ENCODE measurements around the gene TRUB2. TPM values are rescaled to one million over a fixed set of nuclear protein-coding genes. Genes with fewer than 3 reads are reported as not detected.

Gene TRUB2, protein sequence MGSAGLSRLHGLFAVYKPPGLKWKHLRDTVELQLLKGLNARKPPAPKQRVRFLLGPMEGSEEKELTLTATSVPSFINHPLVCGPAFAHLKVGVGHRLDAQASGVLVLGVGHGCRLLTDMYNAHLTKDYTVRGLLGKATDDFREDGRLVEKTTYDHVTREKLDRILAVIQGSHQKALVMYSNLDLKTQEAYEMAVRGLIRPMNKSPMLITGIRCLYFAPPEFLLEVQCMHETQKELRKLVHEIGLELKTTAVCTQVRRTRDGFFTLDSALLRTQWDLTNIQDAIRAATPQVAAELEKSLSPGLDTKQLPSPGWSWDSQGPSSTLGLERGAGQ
- 10 to 100 TPM; 12.5 to 18.8 TPM for polyA plus RNA-seq

DNA sequence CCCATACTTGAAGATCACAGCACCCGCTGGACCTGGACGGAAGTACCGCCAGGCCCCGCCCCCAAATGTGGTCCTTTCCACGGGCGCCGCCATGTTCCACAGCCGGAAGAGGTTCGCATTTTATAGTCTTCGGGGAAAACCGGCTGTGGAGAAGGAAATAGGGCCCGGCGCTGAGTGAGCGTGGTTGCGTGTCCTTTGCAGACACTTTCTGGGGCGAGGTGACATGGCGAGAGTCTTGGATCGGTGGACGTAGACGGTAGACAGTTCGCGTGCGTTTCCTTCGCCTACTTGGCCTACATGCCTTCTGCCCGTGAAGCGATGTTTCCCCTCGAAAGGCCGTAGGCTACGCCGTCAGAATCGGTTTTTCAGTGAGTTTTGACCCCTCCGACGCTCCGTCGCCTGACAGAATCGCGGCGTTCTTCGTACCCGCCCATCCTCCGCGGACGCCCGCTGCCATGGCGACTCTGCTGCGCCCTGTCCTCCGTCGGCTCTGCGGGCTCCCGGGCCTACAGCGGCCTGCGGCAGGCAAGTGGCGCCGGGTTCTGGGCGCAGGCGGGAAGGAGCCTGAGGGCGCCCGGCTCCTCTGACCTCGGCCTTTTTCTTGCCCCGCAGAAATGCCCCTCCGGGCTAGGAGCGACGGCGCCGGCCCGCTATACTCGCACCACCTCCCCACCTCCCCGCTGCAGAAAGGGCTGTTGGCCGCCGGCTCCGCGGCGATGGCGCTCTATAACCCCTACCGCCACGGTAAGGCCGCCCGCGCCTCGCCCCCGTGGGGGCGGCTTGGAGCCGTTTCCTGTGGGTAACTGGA, at the start of gene TRUB2, which contains the start of gene COQ4:
Gene TRUB2, minus strand, starts transcription at position 44 of the 808 bp plus-strand sequence. Its CDS starts 39 bp downstream, at position 5.
Gene COQ4, plus strand, starts transcription at position 436 of the 808 bp plus-strand sequence. Its CDS starts 20 bp downstream, at position 456.
- WGBS, 2 donors, result 0% methylated on average over 79 to 83 of the region's 83 CpGs
- peak within 1 kb of the TSS; percentile 93 to 99 for H3K4me3 ChIP-seq (ENCODE audit: low read depth in 1 of 2, low read length in 2 of 2)
- H3K4me1 ChIP-seq (ENCODE audit: control insufficient read depth in 2 of 2, insufficient read depth in 2 of 2, low read length in 1 of 2), result peaks cover 0 to 8% of the 10 kb centered on the region in 2 donors
- H3K9me3 ChIP-seq (ENCODE audit: control insufficient read depth in 2 of 2, insufficient read depth in 1 of 2, low read depth in 1 of 2, low read length in 1 of 2), result no peaks in the 10 kb centered on the region
- peak within 1 kb of the TSS; percentile 95 to 100 for H3K27ac ChIP-seq (ENCODE audit: low read depth in 2 of 2, low read length in 1 of 2)
- H3K27me3 ChIP-seq (ENCODE audit: control insufficient read depth in 1 of 2, insufficient read depth in 2 of 2, low read length in 2 of 2), result no peaks in the 10 kb centered on the region
- peaks cover 3% of the 10 kb centered on the region in 2 donors for H3K36me3 ChIP-seq (ENCODE audit: control insufficient read depth in 2 of 2, insufficient read depth in 2 of 2, low read length in 1 of 2)

DNA sequence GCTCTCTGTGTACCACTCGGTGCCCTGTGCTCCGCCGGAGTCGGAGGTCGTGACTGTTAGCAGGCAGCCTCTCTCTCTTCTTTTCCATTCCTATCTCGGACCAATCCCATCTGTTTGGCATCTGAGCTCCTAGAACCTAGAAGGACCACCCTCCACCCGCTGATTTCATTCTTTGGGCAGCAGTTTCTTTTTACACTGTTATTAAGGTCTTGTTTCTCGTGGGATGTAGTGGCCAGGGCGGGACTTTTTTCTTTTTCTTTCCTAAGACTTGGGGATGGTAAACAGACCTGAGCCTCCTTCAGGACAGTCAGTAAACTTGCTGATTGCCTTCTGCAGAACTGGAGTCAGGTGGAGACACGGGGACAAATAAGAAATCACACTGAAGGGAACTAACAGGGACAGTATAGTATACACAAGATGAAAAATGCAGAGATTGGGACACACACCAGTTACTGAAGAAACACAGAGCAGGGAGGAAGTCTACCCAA, 49.4 kb upstream of the TRUB2 start:
- Histone ChIP-seq H3K27me3 (ENCODE audit: control insufficient read depth in 1 of 2, insufficient read depth in 2 of 2, low read length in 2 of 2) (no peaks in the 10 kb centered on the region), H3K27ac (ENCODE audit: low read depth in 2 of 2, low read length in 1 of 2) (peak overlapping the region; percentile 80 to 99), H3K4me3 (ENCODE audit: low read depth in 1 of 2, low read length in 2 of 2) (peak overlapping the region; percentile 68 to 91), H3K9me3 (ENCODE audit: control insufficient read depth in 2 of 2, insufficient read depth in 1 of 2, low read depth in 1 of 2, low read length in 1 of 2) (no peaks in the 10 kb centered on the region), H3K36me3 (ENCODE audit: control insufficient read depth in 2 of 2, insufficient read depth in 2 of 2, low read length in 1 of 2) (peaks cover 0 to 3% of the 10 kb centered on the region in 2 donors), H3K4me1 (ENCODE audit: control insufficient read depth in 2 of 2, insufficient read depth in 2 of 2, low read length in 1 of 2) (peaks cover 0 to 8% of the 10 kb centered on the region in 2 donors)
- 0% methylated on average over 10 of the region's 10 CpGs for WGBS, 2 donors

DNA sequence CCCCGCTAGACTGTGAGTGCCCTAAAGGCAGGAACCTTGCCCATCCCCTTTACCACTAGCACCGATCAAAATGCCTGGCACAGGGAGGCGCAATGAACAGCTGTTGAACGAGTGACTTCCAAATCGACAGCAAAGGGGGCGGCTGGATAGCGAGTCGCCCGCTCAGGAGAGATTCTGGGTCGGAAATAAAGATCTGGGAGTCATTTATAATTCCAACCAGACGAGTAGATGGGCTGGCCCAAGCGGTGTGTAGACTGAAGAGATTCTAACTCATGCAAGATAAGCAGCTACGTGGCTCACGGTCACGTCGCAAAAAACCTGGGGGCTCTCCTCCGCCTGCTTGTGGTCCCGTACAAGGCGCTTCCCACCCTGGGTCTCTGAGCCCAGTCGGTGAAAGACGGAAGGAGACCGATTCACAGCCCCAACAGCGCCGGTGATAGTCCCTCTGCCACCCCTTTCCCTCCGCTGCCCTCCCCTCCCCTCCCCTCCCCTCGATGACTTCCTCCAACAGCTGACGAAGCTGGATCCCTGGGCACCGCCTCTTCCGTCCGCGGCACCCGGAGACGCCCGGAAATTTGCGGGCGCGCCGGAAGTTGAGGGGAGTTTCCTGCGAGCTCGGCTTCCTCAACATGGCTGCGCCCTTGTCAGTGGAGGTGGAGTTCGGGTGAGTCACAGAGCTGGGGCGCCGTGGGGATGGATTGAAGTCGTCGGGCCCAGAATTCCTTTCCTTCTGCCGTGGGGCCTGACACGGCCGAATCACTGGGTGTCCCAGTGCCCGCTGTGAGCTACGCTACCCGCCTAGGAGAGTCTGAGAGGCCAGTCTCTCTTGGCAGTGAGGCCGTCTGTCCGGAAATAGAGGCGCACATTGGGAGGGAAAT, 48.7 kb upstream of the TRUB2 start, which contains the start of gene URM1:
Gene URM1, plus strand, starts transcription at position 623 of the 878 bp plus-strand sequence. Its CDS starts 7 bp downstream, at position 630.
- H3K9me3 ChIP-seq (ENCODE audit: control insufficient read depth in 2 of 2, insufficient read depth in 1 of 2, low read depth in 1 of 2, low read length in 1 of 2), result no peaks in the 10 kb centered on the region
- peak within 1 kb of the TSS; percentile 68 to 91 for H3K4me3 ChIP-seq (ENCODE audit: low read depth in 1 of 2, low read length in 2 of 2)
- H3K27ac ChIP-seq (ENCODE audit: low read depth in 2 of 2, low read length in 1 of 2), result peak within 1 kb of the TSS; percentile 97 to 100
- peaks cover 0 to 8% of the 10 kb centered on the region in 2 donors for H3K4me1 ChIP-seq (ENCODE audit: control insufficient read depth in 2 of 2, insufficient read depth in 2 of 2, low read length in 1 of 2)
- no peaks in the 10 kb centered on the region for H3K27me3 ChIP-seq (ENCODE audit: control insufficient read depth in 1 of 2, insufficient read depth in 2 of 2, low read length in 2 of 2)
- peaks cover 0 to 3% of the 10 kb centered on the region in 2 donors for H3K36me3 ChIP-seq (ENCODE audit: control insufficient read depth in 2 of 2, insufficient read depth in 2 of 2, low read length in 1 of 2)
- WGBS, 2 donors, result 0 to 1% methylated on average over 53 to 55 of the region's 55 CpGs

DNA sequence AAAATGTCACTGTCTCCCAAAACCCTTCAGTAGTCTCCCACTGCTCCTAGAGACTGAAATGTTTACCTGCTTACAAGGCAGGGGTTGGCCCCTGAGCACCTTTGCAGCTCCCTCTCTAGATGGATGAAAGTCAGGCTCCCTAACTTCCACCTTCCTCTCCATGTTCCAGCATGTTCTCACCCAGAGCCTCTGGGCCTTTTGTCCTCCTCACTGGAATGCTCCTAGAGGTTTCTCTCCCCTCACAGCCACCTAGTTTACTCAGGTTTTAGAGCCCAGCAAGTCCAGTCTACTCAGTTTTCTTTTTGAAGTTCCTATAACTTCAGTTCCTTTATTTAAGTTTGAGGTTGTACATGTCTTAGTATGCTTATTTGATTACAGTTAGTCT, 48.1 kb upstream of the TRUB2 start:
- no peaks in the 10 kb centered on the region for H3K9me3 ChIP-seq (ENCODE audit: control insufficient read depth in 2 of 2, insufficient read depth in 1 of 2, low read depth in 1 of 2, low read length in 1 of 2)
- H3K4me1 ChIP-seq (ENCODE audit: control insufficient read depth in 2 of 2, insufficient read depth in 2 of 2, low read length in 1 of 2), result peaks cover 0 to 8% of the 10 kb centered on the region in 2 donors
- peaks cover 0 to 3% of the 10 kb centered on the region in 2 donors for H3K36me3 ChIP-seq (ENCODE audit: control insufficient read depth in 2 of 2, insufficient read depth in 2 of 2, low read length in 1 of 2)
- no peaks in the 10 kb centered on the region for H3K27me3 ChIP-seq (ENCODE audit: control insufficient read depth in 1 of 2, insufficient read depth in 2 of 2, low read length in 2 of 2)
- peak overlapping the region; percentile 97 to 100 for H3K27ac ChIP-seq (ENCODE audit: low read depth in 2 of 2, low read length in 1 of 2)
- H3K4me3 ChIP-seq (ENCODE audit: low read depth in 1 of 2, low read length in 2 of 2), result peak overlapping the region; percentile 64 to 68

DNA sequence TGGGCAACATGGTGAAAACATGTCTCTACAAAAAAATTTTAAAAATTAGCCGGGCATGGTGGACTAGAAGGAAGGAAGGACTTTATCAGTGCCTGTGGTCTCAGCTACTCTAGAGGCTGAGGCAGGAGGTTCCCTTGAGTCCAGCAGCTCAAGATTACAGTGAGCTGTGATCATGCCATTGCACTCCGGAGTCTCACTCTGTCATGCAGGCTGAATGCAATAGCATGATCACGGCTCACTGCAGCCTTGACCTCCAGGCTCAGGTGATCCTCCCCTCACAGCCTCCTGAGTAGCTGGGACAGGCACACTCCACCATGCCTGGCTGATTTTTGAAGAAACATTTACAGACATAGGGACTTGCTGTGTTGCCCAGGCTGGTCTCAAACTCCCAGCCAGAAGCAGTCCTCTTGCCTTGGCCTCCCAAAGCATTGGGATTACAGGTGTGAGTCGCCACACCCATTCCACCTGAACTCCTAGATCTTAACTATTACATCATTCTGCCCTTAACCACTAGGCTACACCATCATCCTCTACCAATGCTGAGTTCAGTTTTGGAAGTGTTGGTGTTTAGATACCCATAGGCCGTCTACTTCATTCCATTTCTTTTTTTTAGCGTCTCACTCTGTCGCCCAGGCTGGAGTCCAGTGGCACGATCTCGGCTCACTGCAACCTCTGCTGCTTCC, 46.9 kb upstream of the TRUB2 start:
- Histone ChIP-seq H3K4me1 (ENCODE audit: control insufficient read depth in 2 of 2, insufficient read depth in 2 of 2, low read length in 1 of 2) (peaks cover 0 to 8% of the 10 kb centered on the region in 2 donors), H3K36me3 (ENCODE audit: control insufficient read depth in 2 of 2, insufficient read depth in 2 of 2, low read length in 1 of 2) (peaks cover 0 to 3% of the 10 kb centered on the region in 2 donors), H3K4me3 (ENCODE audit: low read depth in 1 of 2, low read length in 2 of 2) (no peak overlapping the region), H3K27ac (ENCODE audit: low read depth in 2 of 2, low read length in 1 of 2) (no peak overlapping the region), H3K27me3 (ENCODE audit: control insufficient read depth in 1 of 2, insufficient read depth in 2 of 2, low read length in 2 of 2) (no peaks in the 10 kb centered on the region), H3K9me3 (ENCODE audit: control insufficient read depth in 2 of 2, insufficient read depth in 1 of 2, low read depth in 1 of 2, low read length in 1 of 2) (no peaks in the 10 kb centered on the region)
- WGBS, 2 donors, result 91 to 92% methylated on average over 9 of the region's 9 CpGs

DNA sequence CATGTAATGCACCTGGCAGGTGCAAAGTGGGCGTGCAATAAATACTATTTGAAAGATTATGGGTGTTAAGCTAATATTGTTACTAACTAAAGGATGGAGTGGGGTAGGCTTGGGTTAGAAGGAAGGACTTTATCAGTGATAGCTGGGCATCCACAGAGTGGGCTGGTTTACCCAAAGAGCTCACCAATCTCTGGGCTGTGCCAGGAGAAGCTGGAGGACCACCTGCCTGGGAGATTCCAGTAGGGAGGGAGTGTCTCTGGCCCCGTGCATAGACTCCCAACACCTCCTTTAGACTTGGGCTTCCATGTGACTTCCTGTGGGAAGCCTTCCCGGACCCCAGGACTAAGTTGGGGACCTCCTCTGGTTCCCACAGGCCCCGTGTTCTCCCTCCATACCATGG, 43.3 kb upstream of the TRUB2 start:
- Histone ChIP-seq H3K27ac (ENCODE audit: low read depth in 2 of 2, low read length in 1 of 2) (no peak overlapping the region), H3K9me3 (ENCODE audit: control insufficient read depth in 2 of 2, insufficient read depth in 1 of 2, low read depth in 1 of 2, low read length in 1 of 2) (no peaks in the 10 kb centered on the region), H3K4me1 (ENCODE audit: control insufficient read depth in 2 of 2, insufficient read depth in 2 of 2, low read length in 1 of 2) (peaks cover 3 to 11% of the 10 kb centered on the region in 2 donors), H3K4me3 (ENCODE audit: low read depth in 1 of 2, low read length in 2 of 2) (no peak overlapping the region), H3K27me3 (ENCODE audit: control insufficient read depth in 1 of 2, insufficient read depth in 2 of 2, low read length in 2 of 2) (no peaks in the 10 kb centered on the region), H3K36me3 (ENCODE audit: control insufficient read depth in 2 of 2, insufficient read depth in 2 of 2, low read length in 1 of 2) (peaks cover 0 to under 1% of the 10 kb centered on the region in 2 donors)
- 83 to 84% methylated on average over 4 of the region's 4 CpGs for WGBS, 2 donors

DNA sequence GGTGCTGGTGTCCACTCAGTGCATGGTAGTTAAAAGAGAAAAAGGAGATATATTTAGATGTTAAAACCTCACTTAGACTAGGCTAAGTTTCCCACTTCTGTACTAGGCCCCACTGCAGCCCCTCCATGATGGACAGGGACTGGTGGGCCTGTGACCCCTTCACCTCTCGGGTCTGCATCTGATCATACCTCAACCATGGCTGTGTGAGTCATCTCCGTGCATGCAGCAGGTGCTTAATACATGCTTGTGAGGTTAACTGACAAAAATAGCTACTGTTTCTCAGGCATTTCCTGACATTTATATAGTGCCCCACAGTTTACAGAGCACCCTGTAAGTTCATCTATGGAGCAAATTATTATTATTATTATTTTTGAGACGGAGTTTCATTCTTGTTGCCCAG, 40.5 kb upstream of the TRUB2 start:
- peaks cover 3 to 9% of the 10 kb centered on the region in 2 donors for H3K4me1 ChIP-seq (ENCODE audit: control insufficient read depth in 2 of 2, insufficient read depth in 2 of 2, low read length in 1 of 2)
- H3K9me3 ChIP-seq (ENCODE audit: control insufficient read depth in 2 of 2, insufficient read depth in 1 of 2, low read depth in 1 of 2, low read length in 1 of 2), result no peaks in the 10 kb centered on the region
- peaks cover 0 to 6% of the 10 kb centered on the region in 2 donors for H3K36me3 ChIP-seq (ENCODE audit: control insufficient read depth in 2 of 2, insufficient read depth in 2 of 2, low read length in 1 of 2)
- H3K27me3 ChIP-seq (ENCODE audit: control insufficient read depth in 1 of 2, insufficient read depth in 2 of 2, low read length in 2 of 2), result no peaks in the 10 kb centered on the region
- H3K27ac ChIP-seq (ENCODE audit: low read depth in 2 of 2, low read length in 1 of 2), result no peak overlapping the region
- WGBS, 2 donors, result 74 to 77% methylated on average over 3 of the region's 3 CpGs
- no peak overlapping the region for H3K4me3 ChIP-seq (ENCODE audit: low read depth in 1 of 2, low read length in 2 of 2)

DNA sequence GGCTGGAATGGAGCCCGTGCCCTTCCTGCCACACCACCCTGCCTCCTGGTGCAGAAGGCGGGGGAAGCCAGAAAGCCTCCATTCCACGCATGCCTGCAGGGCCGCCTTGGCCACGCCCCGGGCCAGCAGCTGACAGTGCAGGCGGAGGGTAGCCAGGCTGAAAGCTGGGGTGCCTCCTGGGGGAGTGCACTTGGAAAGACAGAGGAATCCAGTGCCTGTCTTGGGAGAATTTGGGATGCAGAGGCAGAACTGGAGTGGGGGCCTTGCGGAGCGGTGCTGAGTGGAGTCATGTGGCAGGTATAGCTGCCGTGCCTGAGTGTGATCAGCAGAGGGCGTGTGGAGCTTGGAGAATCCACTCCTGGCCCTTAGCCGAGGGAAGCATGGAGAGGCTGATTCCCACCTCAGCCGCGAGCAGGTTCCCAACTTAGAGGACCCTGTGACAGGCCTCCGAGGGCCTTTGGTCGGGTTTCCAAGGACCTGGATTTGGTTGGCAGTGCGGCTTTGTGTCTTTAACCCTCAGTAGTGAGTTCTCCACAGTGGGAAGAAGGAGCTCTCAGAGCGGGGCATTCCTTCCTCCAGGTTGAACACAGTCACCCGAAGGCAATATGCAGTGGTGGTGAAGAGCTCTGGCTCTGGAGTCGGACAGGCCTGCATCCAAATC, 39.9 kb upstream of the TRUB2 start:
- WGBS, 2 donors, result 7 to 8% methylated on average over 20 of the region's 20 CpGs
- Histone ChIP-seq H3K27ac (ENCODE audit: low read depth in 2 of 2, low read length in 1 of 2) (peak overlapping the region; percentile 52 to 73), H3K9me3 (ENCODE audit: control insufficient read depth in 2 of 2, insufficient read depth in 1 of 2, low read depth in 1 of 2, low read length in 1 of 2) (no peaks in the 10 kb centered on the region), H3K36me3 (ENCODE audit: control insufficient read depth in 2 of 2, insufficient read depth in 2 of 2, low read length in 1 of 2) (peaks cover 0 to 10% of the 10 kb centered on the region in 2 donors), H3K4me1 (ENCODE audit: control insufficient read depth in 2 of 2, insufficient read depth in 2 of 2, low read length in 1 of 2) (peaks cover 3 to 9% of the 10 kb centered on the region in 2 donors), H3K4me3 (ENCODE audit: low read depth in 1 of 2, low read length in 2 of 2) (peak overlapping the region; percentile 40 to 48), H3K27me3 (ENCODE audit: control insufficient read depth in 1 of 2, insufficient read depth in 2 of 2, low read length in 2 of 2) (no peaks in the 10 kb centered on the region)
